Measurements from ENCODE around the gene GTF3A. TPM values are rescaled to one million over a fixed set of nuclear protein-coding genes. Genes with fewer than 3 reads are reported as not detected.

GTF3A gene
- total RNA-seq, 1 experiment from 2014 or later, result 102 TPM

DNA sequence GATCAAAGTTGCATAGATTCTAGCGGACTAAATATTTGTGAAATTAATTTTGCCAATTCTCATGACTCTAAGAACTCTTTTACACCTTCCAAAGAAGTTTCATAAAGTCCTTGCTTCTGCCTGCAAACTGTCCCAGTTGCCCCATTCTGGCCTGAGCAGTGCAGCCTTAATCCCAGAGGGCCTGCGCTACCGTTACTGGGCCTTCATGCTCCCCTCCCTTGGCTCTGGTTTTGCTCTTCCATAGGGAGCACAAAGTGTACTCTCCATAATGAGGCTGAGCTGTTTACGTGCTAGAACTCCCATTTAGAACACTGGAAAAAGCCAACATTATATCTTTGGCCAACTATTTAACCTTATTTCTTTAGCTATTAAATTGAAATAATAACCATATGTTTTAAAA lies 23.9 kb downstream of the GTF3A start (continued):
- TF ChIP-seq EZH2phosphoT487 (IDR thresholded peaks at IDR 0.05; ENCODE audit: borderline replicate concordance), result no peak
- no peak for TF ChIP-seq SIN3A (IDR thresholded peaks at IDR 0.05; ENCODE audit: low read depth)
- no peak for TF ChIP-seq EZH2 (IDR thresholded peaks at IDR 0.05)
- TF ChIP-seq, protein P1, sequence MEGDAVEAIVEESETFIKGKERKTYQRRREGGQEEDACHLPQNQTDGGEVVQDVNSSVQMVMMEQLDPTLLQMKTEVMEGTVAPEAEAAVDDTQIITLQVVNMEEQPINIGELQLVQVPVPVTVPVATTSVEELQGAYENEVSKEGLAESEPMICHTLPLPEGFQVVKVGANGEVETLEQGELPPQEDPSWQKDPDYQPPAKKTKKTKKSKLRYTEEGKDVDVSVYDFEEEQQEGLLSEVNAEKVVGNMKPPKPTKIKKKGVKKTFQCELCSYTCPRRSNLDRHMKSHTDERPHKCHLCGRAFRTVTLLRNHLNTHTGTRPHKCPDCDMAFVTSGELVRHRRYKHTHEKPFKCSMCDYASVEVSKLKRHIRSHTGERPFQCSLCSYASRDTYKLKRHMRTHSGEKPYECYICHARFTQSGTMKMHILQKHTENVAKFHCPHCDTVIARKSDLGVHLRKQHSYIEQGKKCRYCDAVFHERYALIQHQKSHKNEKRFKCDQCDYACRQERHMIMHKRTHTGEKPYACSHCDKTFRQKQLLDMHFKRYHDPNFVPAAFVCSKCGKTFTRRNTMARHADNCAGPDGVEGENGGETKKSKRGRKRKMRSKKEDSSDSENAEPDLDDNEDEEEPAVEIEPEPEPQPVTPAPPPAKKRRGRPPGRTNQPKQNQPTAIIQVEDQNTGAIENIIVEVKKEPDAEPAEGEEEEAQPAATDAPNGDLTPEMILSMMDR (IDR thresholded peaks at IDR 0.05 in 2 of 3, conservative IDR thresholded peaks at IDR 0.05 in 1 of 3; ENCODE audit: borderline replicate concordance in 1 of 3, insufficient read depth in 1 of 3, low read depth in 2 of 3, low read length in 2 of 3), result no peak
- TF ChIP-seq FOSL1 (IDR thresholded peaks at IDR 0.05; ENCODE audit: low read depth), result no peak
- TF ChIP-seq CBX3 (IDR thresholded peaks at IDR 0.05; ENCODE audit: low read depth), result no peak
- TF ChIP-seq, protein P2, sequence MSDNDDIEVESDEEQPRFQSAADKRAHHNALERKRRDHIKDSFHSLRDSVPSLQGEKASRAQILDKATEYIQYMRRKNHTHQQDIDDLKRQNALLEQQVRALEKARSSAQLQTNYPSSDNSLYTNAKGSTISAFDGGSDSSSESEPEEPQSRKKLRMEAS (IDR thresholded peaks at IDR 0.05), result no peak
- TF ChIP-seq JUND (IDR thresholded peaks at IDR 0.05), result no peak
- no peak for TF ChIP-seq ZNF274 (IDR thresholded peaks at IDR 0.05; ENCODE audit: low read depth, low read length)
- TF ChIP-seq POLR2AphosphoS5 (IDR thresholded peaks at IDR 0.05; ENCODE audit: low read depth, low read length), result no peak

DNA sequence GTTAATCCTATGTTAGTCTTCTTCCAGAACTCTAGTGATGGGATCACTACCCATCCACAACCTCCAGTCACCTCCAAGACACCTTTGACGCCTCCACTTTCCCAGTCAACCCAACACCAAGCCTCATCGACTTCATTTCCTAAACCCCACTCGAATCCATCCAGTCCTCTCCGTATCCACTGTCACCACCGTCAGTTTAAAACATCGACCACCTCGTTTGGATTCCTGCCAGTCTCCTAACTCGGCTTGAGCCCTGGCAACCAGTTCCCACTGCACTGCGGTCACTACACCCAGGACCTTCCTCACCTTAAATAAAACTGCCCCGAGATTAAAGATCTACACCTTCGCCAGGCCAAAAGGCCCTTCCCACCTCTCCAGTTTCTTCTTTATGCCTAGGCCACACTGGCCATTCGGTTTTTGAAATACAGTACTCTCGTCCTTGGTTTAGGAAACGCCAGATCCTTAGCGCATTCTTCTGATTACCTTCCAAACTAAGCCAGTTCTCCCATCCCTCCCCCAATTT lies 24.7 kb downstream of the GTF3A start:
- ATAC-seq (no peak), DNase-seq (ENCODE audit: low read depth, low spot score) (no peak)
- Histone ChIP-seq H3K79me2 (ENCODE audit: insufficient read depth, low read length) (peaks cover 26% of the 10 kb centered on the region), H3K9me3 (ENCODE audit: control insufficient read depth in 1 of 2, insufficient read depth in 1 of 2, low read depth in 1 of 2, low read length in 2 of 2) (no peaks in the 10 kb centered on the region), H4K20me1 (ENCODE audit: insufficient read depth) (no peaks in the 10 kb centered on the region), H3K27me3 (ENCODE audit: insufficient read depth, low read length) (no peaks in the 10 kb centered on the region), H2AFZ (ENCODE audit: low read depth, low read length, poor library complexity, severe bottlenecking) (no peak overlapping the region), H3K9me2 (ENCODE audit: insufficient read depth) (no peaks in the 10 kb centered on the region), H3K4me3 (replicated peaks in 1 of 2; ENCODE audit: low read depth in 1 of 2, low read length in 2 of 2) (peak overlapping the region; percentile 61 to 68), H3K4me1 (ENCODE audit: control insufficient read depth in 1 of 2, insufficient read depth in 2 of 2, low read length in 2 of 2) (peaks cover 14 to 20% of the 10 kb centered on the region in 2 experiments), H3K4me2 (ENCODE audit: low read length) (peak overlapping the region; percentile 87), H3K36me3 (ENCODE audit: control insufficient read depth in 1 of 2, insufficient read depth in 2 of 2, low read length in 2 of 2) (peaks cover 0 to 4% of the 10 kb centered on the region in 2 experiments; a peak in 1 of 4 replicates), H3K9ac (ENCODE audit: low read length) (peak overlapping the region; percentile 76), H3K27ac (ENCODE audit: low read depth, low read length) (peak overlapping the region; percentile 99)
- ChIA-PET RAD21 (ENCODE audit: low non-redundant PET in 1 of 2, low total read pairs in 2 of 2, uncharacterized antibody in 2 of 2, unreplicated experiment in 2 of 2) (no interaction called here), POLR2A (interaction anchor here (2.8 kb wide), 1 partner anchor 23 kb away, joined by 21 read pairs; no protein-coding TSS in a partner anchor), CTCF (interaction anchor here (1.1 kb wide), 1 partner anchor 505 kb away, joined by 4 read pairs; no protein-coding TSS in a partner anchor)
- TF ChIP-seq ZFX (IDR thresholded peaks at IDR 0.05), result no peak
- TF ChIP-seq POLR2A (IDR thresholded peaks at IDR 0.05; ENCODE audit: borderline replicate concordance, extremely low read depth, insufficient read depth, insufficient read length), result no peak
- no peak for TF ChIP-seq RAD21 (IDR thresholded peaks at IDR 0.05; ENCODE audit: low read depth)
- TF ChIP-seq ZNF274 (IDR thresholded peaks at IDR 0.05; ENCODE audit: low read depth, low read length), result no peak
- TF ChIP-seq YY1 (IDR thresholded peaks at IDR 0.05; ENCODE audit: extremely low read depth, insufficient replicate concordance, low read depth, low read length), result no peak
- TF ChIP-seq, protein P3, sequence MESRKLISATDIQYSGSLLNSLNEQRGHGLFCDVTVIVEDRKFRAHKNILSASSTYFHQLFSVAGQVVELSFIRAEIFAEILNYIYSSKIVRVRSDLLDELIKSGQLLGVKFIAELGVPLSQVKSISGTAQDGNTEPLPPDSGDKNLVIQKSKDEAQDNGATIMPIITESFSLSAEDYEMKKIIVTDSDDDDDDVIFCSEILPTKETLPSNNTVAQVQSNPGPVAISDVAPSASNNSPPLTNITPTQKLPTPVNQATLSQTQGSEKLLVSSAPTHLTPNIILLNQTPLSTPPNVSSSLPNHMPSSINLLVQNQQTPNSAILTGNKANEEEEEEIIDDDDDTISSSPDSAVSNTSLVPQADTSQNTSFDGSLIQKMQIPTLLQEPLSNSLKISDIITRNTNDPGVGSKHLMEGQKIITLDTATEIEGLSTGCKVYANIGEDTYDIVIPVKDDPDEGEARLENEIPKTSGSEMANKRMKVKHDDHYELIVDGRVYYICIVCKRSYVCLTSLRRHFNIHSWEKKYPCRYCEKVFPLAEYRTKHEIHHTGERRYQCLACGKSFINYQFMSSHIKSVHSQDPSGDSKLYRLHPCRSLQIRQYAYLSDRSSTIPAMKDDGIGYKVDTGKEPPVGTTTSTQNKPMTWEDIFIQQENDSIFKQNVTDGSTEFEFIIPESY (IDR thresholded peaks at IDR 0.05; ENCODE audit: extremely low read depth, insufficient replicate concordance, low read length), result no peak
- no peak for TF ChIP-seq JUND (IDR thresholded peaks at IDR 0.05)
- TF ChIP-seq POLR2AphosphoS5 (IDR thresholded peaks at IDR 0.05; ENCODE audit: low read depth, low read length), result no peak
- no peak for TF ChIP-seq EGR1 (IDR thresholded peaks at IDR 0.05; ENCODE audit: low read depth)
- no peak for TF ChIP-seq ELF1 (IDR thresholded peaks at IDR 0.05; ENCODE audit: borderline replicate concordance, low read depth)
- TF ChIP-seq SRF (IDR thresholded peaks at IDR 0.05; ENCODE audit: low read depth), result no peak
- TF ChIP-seq EZH2 (IDR thresholded peaks at IDR 0.05), result no peak
- TF ChIP-seq, protein P4, sequence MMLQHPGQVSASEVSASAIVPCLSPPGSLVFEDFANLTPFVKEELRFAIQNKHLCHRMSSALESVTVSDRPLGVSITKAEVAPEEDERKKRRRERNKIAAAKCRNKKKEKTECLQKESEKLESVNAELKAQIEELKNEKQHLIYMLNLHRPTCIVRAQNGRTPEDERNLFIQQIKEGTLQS (IDR thresholded peaks at IDR 0.05), result no peak
- no peak for TF ChIP-seq SIN3A (IDR thresholded peaks at IDR 0.05; ENCODE audit: low read depth)
- BruUV-seq (replicated peaks), result TSS peak; percentile 77
- intact Hi-C loops (cut with micrococcal nuclease), result no loop called here

Measured in HCT116 (cell line).